ENCODE measurements around the gene CEP57. TPM values are rescaled to one million over a fixed set of nuclear protein-coding genes. Genes with fewer than 3 reads are reported as not detected.

CEP57 gene
- total RNA-seq, 4 donors from 2014 or later = 18.6 to 30.1 (median 23.8) TPM

- no peak for DNase-seq
- intact Hi-C loops (cut with DNase I) = loop anchor here (5.0 kb wide), 2 partner anchors 62 to 602 kb away; no protein-coding TSS in a partner anchor
- 8 to 22% methylated on average over 4 of the region's 4 CpGs for WGBS, 2 donors
- Histone ChIP-seq H3K4me3 (no peak overlapping the region), H3K27me3 (no peaks in the 10 kb centered on the region), H3K4me1 (no peaks in the 10 kb centered on the region), H3K36me3 (peaks cover 0 to 10% (median 0%) of the 10 kb centered on the region in 3 donors), H3K27ac (no peak overlapping the region), H3K9me3 (no peaks in the 10 kb centered on the region)
- peak; percentile 46 to 85 (median 73) for TF ChIP-seq CTCF (IDR thresholded peaks at IDR 0.05)
- TF ChIP-seq POLR2A (IDR thresholded peaks at IDR 0.05) = no peak
These were observed 25.9 kb upstream of the CEP57 start for GRCh38 chr11:95764267-95764898.

- H3K4me1 ChIP-seq = no peaks in the 10 kb centered on the region
- WGBS, 2 donors = 78 to 83% methylated on average over 3 of the region's 3 CpGs
- intact Hi-C loops (cut with DNase I) = loop anchor here (5.0 kb wide), 1 partner anchor 614 kb away; no protein-coding TSS in a partner anchor
- no peak overlapping the region for H3K27ac ChIP-seq
- H3K4me3 ChIP-seq = no peak overlapping the region
- H3K9me3 ChIP-seq = no peaks in the 10 kb centered on the region
- DNase-seq = no peak
- TF ChIP-seq POLR2A (IDR thresholded peaks at IDR 0.05) (no peak), CTCF (IDR thresholded peaks at IDR 0.05) (no peak)
- H3K27me3 ChIP-seq = no peaks in the 10 kb centered on the region
- H3K36me3 ChIP-seq = peaks cover 0 to 29% (median 0%) of the 10 kb centered on the region in 3 donors
These were observed 23.6 kb upstream of the CEP57 start for GRCh38 chr11:95766701-95767100.

GRCh38 chr11:95767498-95767897 lies 22.8 kb upstream of the CEP57 start:
- no peaks in the 10 kb centered on the region for H3K4me1 ChIP-seq
- no peaks in the 10 kb centered on the region for H3K9me3 ChIP-seq
- DNase-seq = no peak
- no peak overlapping the region for H3K4me3 ChIP-seq
- H3K36me3 ChIP-seq = peaks cover 0 to 37% (median 0%) of the 10 kb centered on the region in 3 donors
- intact Hi-C loops (cut with DNase I) = loop anchor here (5.0 kb wide), 1 partner anchor 615 kb away; no protein-coding TSS in a partner anchor
- no peaks in the 10 kb centered on the region for H3K27me3 ChIP-seq
- TF ChIP-seq CTCF (IDR thresholded peaks at IDR 0.05) (no peak), POLR2A (IDR thresholded peaks at IDR 0.05) (no peak)
- 56 to 65% methylated on average over 1 of the region's 1 CpG for WGBS, 2 donors
- no peak overlapping the region for H3K27ac ChIP-seq

DNA sequence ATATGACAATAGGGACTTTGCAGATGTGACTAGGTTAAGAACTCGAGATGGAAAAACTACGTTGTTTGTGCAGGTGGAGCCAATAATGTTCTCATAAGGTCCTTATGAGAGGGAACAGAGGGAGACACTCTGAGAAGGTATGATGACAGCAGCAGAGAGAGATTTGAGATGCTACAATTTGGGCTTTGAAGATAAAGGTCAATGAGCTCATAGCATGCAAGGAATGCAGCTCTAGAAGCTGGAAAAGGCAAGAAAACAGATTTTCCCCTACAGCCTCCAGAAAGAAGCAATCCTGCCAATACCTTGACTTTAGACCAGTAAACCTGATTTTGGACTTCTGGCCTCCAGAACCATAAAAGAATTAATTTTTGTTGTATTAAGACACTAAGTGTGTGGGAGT lies 21.8 kb upstream of the CEP57 start:
- Histone ChIP-seq H3K4me3 (no peak overlapping the region), H3K9me3 (no peaks in the 10 kb centered on the region), H3K4me1 (no peaks in the 10 kb centered on the region), H3K36me3 (peaks cover 0 to 47% (median 0%) of the 10 kb centered on the region in 3 donors), H3K27ac (no peak overlapping the region), H3K27me3 (no peaks in the 10 kb centered on the region)
- intact Hi-C loops (cut with DNase I) = loop anchor here (5.0 kb wide), 1 partner anchor 616 kb away; no protein-coding TSS in a partner anchor
- WGBS, 2 donors = 79 to 90% methylated on average over 2 of the region's 2 CpGs
- no peak for DNase-seq
- no peak for TF ChIP-seq POLR2A (IDR thresholded peaks at IDR 0.05)
- TF ChIP-seq CTCF (IDR thresholded peaks at IDR 0.05) = no peak

DNA sequence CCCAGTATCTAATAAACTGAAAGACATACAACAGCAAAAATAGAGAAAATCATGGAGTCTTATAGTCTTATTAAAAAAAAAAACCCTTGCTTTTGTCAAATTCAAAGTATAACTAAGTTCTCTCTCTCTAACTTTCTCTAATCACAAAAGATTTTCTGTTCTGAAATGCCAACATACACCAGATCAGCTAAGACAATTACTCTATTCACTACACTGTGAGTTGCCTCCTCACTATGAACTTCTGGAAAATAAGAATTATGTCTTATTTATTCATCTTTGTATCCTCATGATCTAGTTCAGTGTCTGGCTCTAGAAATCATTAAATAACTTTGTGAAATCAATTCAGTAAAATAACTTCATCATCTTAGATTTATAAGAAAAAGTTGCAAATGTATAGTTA lies 13.4 kb upstream of the CEP57 start:
- TF ChIP-seq CTCF (IDR thresholded peaks at IDR 0.05) (no peak), POLR2A (IDR thresholded peaks at IDR 0.05) (no peak)

More for the DNA sequence above, 13.4 kb upstream of the CEP57 start:
- H3K4me3 ChIP-seq = no peak overlapping the region
- intact Hi-C loops (cut with DNase I) = no loop called here
- no peaks in the 10 kb centered on the region for H3K9me3 ChIP-seq
- no peak overlapping the region for H3K27ac ChIP-seq
- no peaks in the 10 kb centered on the region for H3K27me3 ChIP-seq
- H3K36me3 ChIP-seq = peaks cover 0 to 99% (median 0%) of the 10 kb centered on the region in 3 donors
- DNase-seq = no peak
- H3K4me1 ChIP-seq = no peaks in the 10 kb centered on the region

Data from esophagus squamous epithelium (tissue), 5 donors.